BJ (cell line): ENCODE measurements around the gene DSN1. TPM values are rescaled to one million over a fixed set of nuclear protein-coding genes. Genes with fewer than 3 reads are reported as not detected.

Experiments
- CTCF ChIA-PET: fragments of 350-600 bp; formaldehyde crosslinking; extraction: SDS; loops from one replicate; lab custom pipeline; 2021; ENCODE audit warnings: antibody characterized with exemption, inconsistent platforms; lab: Yijun Ruan, JAX
- POLR2A ChIA-PET: fragments of 300-600 bp; sonication (Branson Sonifier 250); formaldehyde crosslinking; extraction: SDS; loops from one replicate; lab custom pipeline; 2021; ENCODE audit warnings: antibody characterized with exemption; lab: Charles Lee
- DNase-seq: peaks from one replicate; pipeline ENCODE4 v3.0.0-alpha.2; 2011; ENCODE audit warnings: low read depth
- H3K27me3 ChIP-seq: 2 replicates; pipeline ENCODE4 v1.6.0; 2011; ENCODE audit warnings: low read length; ENCODE audit not compliant: control insufficient read depth, insufficient read depth
- H3K36me3 ChIP-seq: 2 replicates; pipeline ENCODE4 v1.5.1; 2011; ENCODE audit warnings: low read length; ENCODE audit not compliant: control insufficient read depth, insufficient read depth
- H3K4me3 ChIP-seq: 2 replicates; pipeline ENCODE4 v1.5.1; 2011; ENCODE audit warnings: low read depth, mild to moderate bottlenecking, control low read depth, low read length
- CTCF ChIP-seq: IDR thresholded peaks from 2 replicates; pipeline ENCODE4 v1.5.1; 2011; ENCODE audit warnings: low read depth, mild to moderate bottlenecking, control low read depth, inconsistent platforms, low read length, moderate library complexity; ENCODE audit not compliant: insufficient read depth
- polyA plus RNA-seq: library from polyadenylated mRNA; depleted of rRNA; stranded (reverse); fragments of >200 nt; gene quantifications from 2 replicates; pipeline ENCODE4 v1.2.3, GENCODE V29; 2011

The DSN1 gene
- polyA plus RNA-seq, 1 experiment = 7.3 TPM

DNA sequence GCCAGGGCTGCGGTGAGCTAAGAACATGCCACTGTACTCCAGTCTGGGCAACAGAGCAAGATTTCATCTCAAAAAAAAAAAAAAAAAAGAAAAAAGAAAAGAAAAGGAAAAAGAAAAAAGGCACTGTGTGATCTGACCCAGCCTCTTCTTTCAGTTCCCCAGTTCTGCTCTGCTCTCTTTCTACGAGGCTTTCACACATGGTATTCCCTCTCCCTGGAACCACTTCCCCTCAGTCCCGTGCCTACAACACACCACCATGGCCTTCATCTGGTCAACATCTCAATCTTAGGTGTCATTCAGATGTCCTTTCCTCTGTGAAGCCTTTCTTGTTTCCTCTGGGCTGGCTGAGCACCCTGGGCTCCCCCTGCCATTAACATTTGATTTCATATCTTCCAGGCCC is 2.3 kb upstream of the DSN1 start:
- Histone ChIP-seq H3K27me3 (no peaks in the 10 kb centered on the region), H3K4me3 (no peak overlapping the region), H3K36me3 (peaks cover 3% of the 10 kb centered on the region)
- no peak for TF ChIP-seq CTCF
- ChIA-PET CTCF (interaction anchor here (1.6 kb wide), 1 partner anchor 33 kb away, joined by 3 read pairs; no protein-coding TSS in a partner anchor), POLR2A (no interaction called here)
- DNase-seq = no peak

- CTCF ChIA-PET = interaction anchor here (0.9 to 2.5 kb wide), 8 partner anchors 11 to 87 kb away, joined by 3 to 16 read pairs (median 7); a partner anchor contains a TSS
- no peak for DNase-seq
- H3K36me3 ChIP-seq = peaks cover 2% of the 10 kb centered on the region
- no peak for TF ChIP-seq CTCF
- POLR2A ChIA-PET = no interaction called here
- H3K4me3 ChIP-seq = no peak overlapping the region
- H3K27me3 ChIP-seq = no peaks in the 10 kb centered on the region
Observed at GRCh38 chr20:36775196-36775595, 1.6 kb upstream of the DSN1 start.

DNA sequence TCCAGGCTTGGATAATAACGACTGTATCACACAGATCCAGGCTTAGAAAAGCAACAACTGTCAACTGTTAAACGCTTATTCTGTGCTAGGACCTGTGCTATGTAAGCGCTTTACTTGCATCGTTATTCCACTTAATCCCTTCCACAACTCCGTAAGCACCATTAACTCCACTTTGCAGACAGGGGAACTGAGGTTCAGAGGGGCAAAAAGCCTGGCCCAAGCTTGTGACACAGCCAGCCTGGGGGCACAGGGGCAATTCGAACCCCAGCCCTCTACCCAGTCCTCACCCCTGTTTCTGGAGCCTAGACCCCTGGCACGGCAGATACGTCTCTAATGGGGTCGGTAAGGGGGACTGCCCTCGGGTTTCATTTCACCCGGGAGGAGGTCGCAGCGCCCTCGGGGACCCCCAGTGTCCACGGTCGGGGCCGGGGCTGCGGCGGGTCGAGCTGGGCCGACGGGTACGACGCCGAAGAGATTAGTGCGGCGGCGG is 411 bp downstream of the DSN1 start:
- CTCF ChIA-PET = interaction anchor here (0.9 to 2.5 kb wide), 12 partner anchors 13 to 161 kb away, joined by 3 to 16 read pairs (median 4); a partner anchor contains a TSS
- POLR2A ChIA-PET = interaction anchor here (0.9 kb wide), 1 partner anchor 167 kb away, joined by 3 read pairs; the partner anchor contains the start of gene RAB5IF
- H3K36me3 ChIP-seq = no peaks in the 10 kb centered on the region; the same call in 1 of the 2 replicates
- H3K4me3 ChIP-seq = peak overlapping the region; percentile 80
- DNase-seq = no peak
- TF ChIP-seq CTCF = no peak
- no peaks in the 10 kb centered on the region for H3K27me3 ChIP-seq

- TF ChIP-seq CTCF = no peak
- H3K27me3 ChIP-seq = no peaks in the 10 kb centered on the region
- CTCF ChIA-PET = interaction anchor here (1.5 to 6.7 kb wide), 2 partner anchors 16 to 116 kb away, joined by 6 to 32 read pairs; no protein-coding TSS in a partner anchor
- DNase-seq = no peak
- POLR2A ChIA-PET = no interaction called here
- no peaks in the 10 kb centered on the region for H3K36me3 ChIP-seq
- no peak overlapping the region for H3K4me3 ChIP-seq
Observed at GRCh38 chr20:36770680-36771079, 2.9 kb downstream of the DSN1 start.

DNA sequence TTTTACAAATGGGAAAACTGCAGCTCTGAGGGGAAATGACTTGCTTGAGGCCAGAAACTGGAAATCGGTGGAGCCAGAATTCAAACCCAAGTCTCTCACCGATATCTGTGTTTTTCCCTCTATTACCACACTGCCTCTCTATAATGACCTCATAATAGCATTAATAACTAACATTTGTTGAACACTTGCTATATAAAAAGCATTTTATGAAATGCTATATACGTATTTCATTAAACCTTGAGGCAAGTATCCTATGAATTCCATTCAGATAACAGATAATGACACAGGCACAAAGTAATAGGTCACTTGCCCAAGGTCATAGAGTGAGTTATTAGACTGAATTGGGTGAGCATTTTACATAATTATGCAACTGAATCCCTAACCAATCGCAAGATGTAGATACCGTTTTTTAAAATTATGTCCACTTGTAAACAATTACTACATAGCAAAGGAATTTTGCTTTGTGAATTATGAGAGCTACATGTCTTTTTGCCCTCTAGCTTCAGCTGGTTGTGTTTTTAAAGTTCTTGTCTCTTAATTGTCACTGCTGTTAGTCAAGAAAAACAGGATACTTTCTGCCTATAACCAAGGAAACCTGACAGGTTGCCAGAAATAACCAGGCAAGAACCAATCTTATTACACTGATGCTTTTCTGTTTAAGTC is 4.7 kb downstream of the DSN1 start:
- no peaks in the 10 kb centered on the region for H3K36me3 ChIP-seq
- POLR2A ChIA-PET = interaction anchor here (0.6 to 0.9 kb wide), 2 partner anchors 164 to 174 kb away, joined by 3 read pairs; no protein-coding TSS in a partner anchor
- CTCF ChIA-PET = interaction anchor here (0.8 to 6.7 kb wide), 3 partner anchors 14 to 118 kb away, joined by 3 to 32 read pairs (median 6); a partner anchor contains a TSS
- H3K4me3 ChIP-seq = no peak overlapping the region
- peak; percentile 52 for DNase-seq
- no peak for TF ChIP-seq CTCF
- H3K27me3 ChIP-seq = no peaks in the 10 kb centered on the region
